Naive thymus-derived CD8-positive, alpha-beta T cell (primary cell): Measurements from ENCODE around the gene TMEM169. TPM values are rescaled to one million over a fixed set of nuclear protein-coding genes. Genes with fewer than 3 reads are reported as not detected.

Experiments
- ATAC-seq, 2 donors: fragments of 150-1000 bp; cut with Tn5 transposase in 1 of 2; sonication (Bioruptor Pico), chemical (Tn5 transposase) in 1 of 2; 1 replicate in 1 of 2; 2 replicates in 1 of 2; pipeline ENCODE4 v1.10.0; 2021; ENCODE audit warnings: mild to moderate bottlenecking in 2 of 2, moderate library complexity in 2 of 2
- POLR2A ChIA-PET: fragments of 350-600 bp; sonication (Branson Sonifier 250); formaldehyde crosslinking; loops from one replicate; lab custom pipeline; 2021; ENCODE audit warnings: antibody characterized with exemption; lab: Charles Lee
- DNase-seq, 10 donors: peaks; one replicate each; pipeline versions ENCODE4 v3.0.0 to v3.0.0-alpha.2; 2020 to 2022
- H3K27ac Mint-ChIP-seq, 10 donors: one replicate each; pipeline ENCODE4 v1.8.0; 2020 to 2022; ENCODE audit warnings: mild to moderate bottlenecking in 10 of 10, mixed read lengths in 10 of 10, moderate library complexity in 4 of 10, inconsistent platforms in 1 of 10
- H3K27me3 Mint-ChIP-seq, 5 donors: one replicate each; pipeline ENCODE4 v1.8.0; 2021 to 2022; ENCODE audit warnings: mixed read lengths in 5 of 5
- H3K36me3 Mint-ChIP-seq, 3 donors: one replicate each; pipeline ENCODE4 v1.8.0; 2020 to 2022; ENCODE audit warnings: mixed read lengths in 3 of 3, mild to moderate bottlenecking in 2 of 3, inconsistent platforms in 1 of 3
- H3K4me1 Mint-ChIP-seq, 4 donors: one replicate each; pipeline ENCODE4 v1.8.0; 2021 to 2022; ENCODE audit warnings: mixed read lengths in 4 of 4
- H3K4me3 Mint-ChIP-seq, 10 donors: one replicate each; pipeline ENCODE4 v1.8.0; 2020 to 2022; ENCODE audit warnings: mild to moderate bottlenecking in 10 of 10, mixed read lengths in 10 of 10, moderate library complexity in 6 of 10, inconsistent platforms in 1 of 10
- H3K9me3 Mint-ChIP-seq, 9 donors: one replicate each; pipeline ENCODE4 v1.8.0; 2020 to 2022; ENCODE audit warnings: mixed read lengths in 9 of 9, mild to moderate bottlenecking in 3 of 9, inconsistent platforms in 1 of 9, moderate library complexity in 1 of 9
- polyA plus RNA-seq, 3 donors: library from polyadenylated mRNA; unstranded; fragments of 300-500 nt; fragmentation: Illumina TruSeq; gene quantifications; one replicate each; pipeline ENCODE4 v1.2.3, GENCODE V29; 2021
- total RNA-seq, 8 experiments: library from RNA in 2 of 8; stranded (reverse) in 2 of 8; gene quantifications; one replicate each; pipeline ENCODE4 v1.2.3 and lab custom pipeline; 2021 to 2026

Gene TMEM169
- total and polyA plus RNA-seq, 5 experiments from 2014 or later = 0.73 to 4.1 (median 2.0) TPM

GRCh38 chr2:216084547-216084946 lies 2.8 kb downstream of the TMEM169 start:
- DNase-seq (peak in 4 of 10 donors; percentile 29 to 65 (median 44)), ATAC-seq (peak; percentile 35 to 42)
- Mint-ChIP-seq H3K4me3 (peak overlapping the region; percentile 53 to 97 (median 88)), H3K27me3 (no peaks in the 10 kb centered on the region), H3K4me1 (peaks cover 24 to 65% (median 62%) of the 10 kb centered on the region in 4 donors), H3K27ac (peak overlapping the region; percentile 86 to 98 (median 94)), H3K36me3 (no peaks in the 10 kb centered on the region), H3K9me3 (no peaks in the 10 kb centered on the region)
- POLR2A ChIA-PET = interaction anchor here (0.6 to 5.9 kb wide), 8 partner anchors 10 to 327 kb away, joined by 4 to 96 read pairs (median 6); partner anchors contain the start of genes SMARCAL1 and XRCC5

GRCh38 chr2:216086207-216086893 lies 4.6 kb downstream of the TMEM169 start:
- Mint-ChIP-seq H3K36me3 (no peaks in the 10 kb centered on the region), H3K9me3 (no peaks in the 10 kb centered on the region), H3K4me3 (peak overlapping the region in 1 of 10 donors; percentile 17), H3K27ac (peak overlapping the region in 9 of 10 donors; percentile 21 to 98 (median 86)), H3K27me3 (no peaks in the 10 kb centered on the region), H3K4me1 (peaks cover 27 to 55% (median 52%) of the 10 kb centered on the region in 4 donors)
- no peak for ATAC-seq
- DNase-seq = no peak
- POLR2A ChIA-PET = interaction anchor here (0.9 to 5.9 kb wide), 3 partner anchors 8 to 27 kb away, joined by 3 to 96 read pairs (median 8); partner anchors contain the start of gene XRCC5

- H3K27ac Mint-ChIP-seq = no peak overlapping the region
- POLR2A ChIA-PET = interaction anchor here (2.1 kb wide), 1 partner anchor 18 kb away, joined by 9 read pairs; the partner anchor contains the start of gene XRCC5
- no peak overlapping the region for H3K4me3 Mint-ChIP-seq
Observed at GRCh38 chr2:216090369-216090786, 8.7 kb downstream of the TMEM169 start.

GRCh38 chr2:216092646-216093045 lies 10.9 kb downstream of the TMEM169 start:
- Mint-ChIP-seq H3K27ac (no peak overlapping the region), H3K9me3 (no peaks in the 10 kb centered on the region), H3K27me3 (peaks cover 0 to 3% (median 0%) of the 10 kb centered on the region in 5 donors), H3K4me1 (peaks cover 0 to 9% (median 4%) of the 10 kb centered on the region in 4 donors), H3K36me3 (peaks cover 2 to 10% (median 5%) of the 10 kb centered on the region in 3 donors), H3K4me3 (no peak overlapping the region)
- DNase-seq (no peak), ATAC-seq (no peak)
- POLR2A ChIA-PET = interaction anchor here (0.7 to 1.9 kb wide), 4 partner anchors 9 to 16 kb away, joined by 3 to 6 read pairs (median 4); partner anchors contain the start of genes PECR, TMEM169 and XRCC5

More at GRCh38 chr2:216090369-216090786, 8.7 kb downstream of the TMEM169 start:
- ATAC-seq (no peak), DNase-seq (no peak)
- Mint-ChIP-seq H3K4me1 (peaks cover 3 to 17% (median 14%) of the 10 kb centered on the region in 4 donors), H3K36me3 (no peaks in the 10 kb centered on the region), H3K27me3 (no peaks in the 10 kb centered on the region), H3K9me3 (no peaks in the 10 kb centered on the region)

- peak overlapping the region in 1 of 10 donors; percentile 40 for H3K27ac Mint-ChIP-seq
- POLR2A ChIA-PET = interaction anchor here (1.3 to 1.7 kb wide), 2 partner anchors 10 to 15 kb away, joined by 6 to 8 read pairs; partner anchors contain the start of gene XRCC5
- no peaks in the 10 kb centered on the region for H3K9me3 Mint-ChIP-seq
- peaks cover 0 to 3% (median 0%) of the 10 kb centered on the region in 5 donors for H3K27me3 Mint-ChIP-seq
- peaks cover 0 to 9% (median 3%) of the 10 kb centered on the region in 4 donors for H3K4me1 Mint-ChIP-seq
- no peak overlapping the region for H3K4me3 Mint-ChIP-seq
- ATAC-seq (no peak), DNase-seq (no peak)
- peaks cover 2 to 10% (median 5%) of the 10 kb centered on the region in 3 donors for H3K36me3 Mint-ChIP-seq
Observed at GRCh38 chr2:216094701-216095100, 13.0 kb downstream of the TMEM169 start.

GRCh38 chr2:216098421-216099334 lies 17.0 kb downstream of the TMEM169 start:
- DNase-seq (no peak), ATAC-seq (no peak)
- H3K27ac Mint-ChIP-seq = no peak overlapping the region
- H3K4me3 Mint-ChIP-seq = no peak overlapping the region
- H3K36me3 Mint-ChIP-seq = peaks cover 5 to 25% (median 5%) of the 10 kb centered on the region in 3 donors
- peaks cover 0 to 3% (median 0%) of the 10 kb centered on the region in 5 donors for H3K27me3 Mint-ChIP-seq
- POLR2A ChIA-PET = interaction anchor here (0.5 to 1.0 kb wide), 2 partner anchors 10 to 20 kb away, joined by 3 read pairs; no protein-coding TSS in a partner anchor
- peaks cover 0 to 6% (median 0%) of the 10 kb centered on the region in 4 donors for H3K4me1 Mint-ChIP-seq
- no peaks in the 10 kb centered on the region for H3K9me3 Mint-ChIP-seq

GRCh38 chr2:216101109-216101508 lies 19.4 kb downstream of the TMEM169 start:
- DNase-seq (no peak), ATAC-seq (no peak)
- no peaks in the 10 kb centered on the region for H3K9me3 Mint-ChIP-seq
- POLR2A ChIA-PET = interaction anchor here (1.6 kb wide), 1 partner anchor 8 kb away, joined by 4 read pairs; no protein-coding TSS in a partner anchor
- peaks cover 0 to 19% (median 3%) of the 10 kb centered on the region in 3 donors for H3K36me3 Mint-ChIP-seq
- no peak overlapping the region for H3K27ac Mint-ChIP-seq
- H3K27me3 Mint-ChIP-seq = no peaks in the 10 kb centered on the region
- peaks cover 0 to 4% (median 0%) of the 10 kb centered on the region in 4 donors for H3K4me1 Mint-ChIP-seq
- H3K4me3 Mint-ChIP-seq = no peak overlapping the region

- no peaks in the 10 kb centered on the region for H3K27me3 Mint-ChIP-seq
- H3K4me1 Mint-ChIP-seq = peaks cover 0 to 4% (median under 1%) of the 10 kb centered on the region in 4 donors
- no peak for DNase-seq
- no peak overlapping the region for H3K4me3 Mint-ChIP-seq
- peaks cover 0 to 15% (median 3%) of the 10 kb centered on the region in 3 donors for H3K36me3 Mint-ChIP-seq
- no peak overlapping the region for H3K27ac Mint-ChIP-seq
- no peaks in the 10 kb centered on the region for H3K9me3 Mint-ChIP-seq
- no peak for ATAC-seq
- POLR2A ChIA-PET = interaction anchor here (0.5 kb wide), 1 partner anchor 16 kb away, joined by 3 read pairs; no protein-coding TSS in a partner anchor
Observed at GRCh38 chr2:216103213-216103612, 21.5 kb downstream of the TMEM169 start.

GRCh38 chr2:216104691-216105090 lies 23.0 kb downstream of the TMEM169 start:
- Mint-ChIP-seq H3K27ac (no peak overlapping the region), H3K4me1 (peaks cover 6 to 15% (median 10%) of the 10 kb centered on the region in 4 donors), H3K27me3 (peaks cover 0 to 3% (median 0%) of the 10 kb centered on the region in 5 donors), H3K4me3 (no peak overlapping the region), H3K36me3 (peaks cover 3 to 15% (median 4%) of the 10 kb centered on the region in 3 donors), H3K9me3 (no peaks in the 10 kb centered on the region)
- POLR2A ChIA-PET = no interaction called here
- DNase-seq = no peak
- ATAC-seq = no peak

- Mint-ChIP-seq H3K36me3 (peaks cover 0 to 21% (median 8%) of the 10 kb centered on the region in 3 donors), H3K4me1 (peaks cover 12 to 41% (median 34%) of the 10 kb centered on the region in 4 donors), H3K9me3 (no peaks in the 10 kb centered on the region), H3K27me3 (peaks cover 0 to 3% (median 0%) of the 10 kb centered on the region in 5 donors), H3K4me3 (peak overlapping the region in 1 of 10 donors; percentile 11), H3K27ac (peak overlapping the region in 3 of 10 donors; percentile 5 to 100 (median 34))
- DNase-seq = no peak
- ATAC-seq = no peak
- POLR2A ChIA-PET = interaction anchor here (0.8 to 4.5 kb wide), 3 partner anchors 14 to 49 kb away, joined by 4 to 96 read pairs (median 24); partner anchors contain the start of genes PECR and TMEM169
Observed at GRCh38 chr2:216107320-216107719, 25.6 kb downstream of the TMEM169 start.

- Mint-ChIP-seq H3K9me3 (no peaks in the 10 kb centered on the region), H3K36me3 (peaks cover 0 to 25% (median 9%) of the 10 kb centered on the region in 3 donors), H3K4me3 (peak overlapping the region in 3 of 10 donors; percentile 11 to 61 (median 27)), H3K4me1 (peaks cover 16 to 46% (median 39%) of the 10 kb centered on the region in 4 donors), H3K27ac (peak overlapping the region in 3 of 10 donors; percentile 34 to 100 (median 41)), H3K27me3 (peaks cover 0 to 3% (median 0%) of the 10 kb centered on the region in 5 donors)
- ATAC-seq (no peak), DNase-seq (no peak)
- POLR2A ChIA-PET = interaction anchor here (0.8 to 4.5 kb wide), 6 partner anchors 9 to 49 kb away, joined by 3 to 96 read pairs (median 12); partner anchors contain the start of genes PECR and TMEM169
Observed at GRCh38 chr2:216107760-216108159, 26.0 kb downstream of the TMEM169 start.
